Measurements from ENCODE around the gene TUBB6. TPM values are rescaled to one million over a fixed set of nuclear protein-coding genes. Genes with fewer than 3 reads are reported as not detected.

TUBB6 gene
- total and polyA plus RNA-seq, 2 of the 8 experiments (the other 6 are each of a cell fraction or from before 2014, with no cell fraction given), result 126 to 223 TPM

- no peak overlapping the region for H2AFZ ChIP-seq (ENCODE audit: low read length)
- H2BK5ac ChIP-seq (ENCODE audit: low read depth, low read length), result peak overlapping the region; percentile 27; the same call in 1 of the 2 replicates
- H3K27me3 ChIP-seq (replicated peaks in 1 of 4; ENCODE audit: control insufficient read depth in 3 of 4, extremely low read depth in 1 of 4, insufficient read depth in 3 of 4, low read length in 3 of 4), result no peaks in the 10 kb centered on the region
- no peaks in the 10 kb centered on the region for H3K9me3 ChIP-seq (ENCODE audit: insufficient read depth in 2 of 2, low read depth in 1 of 2, low read length in 1 of 2)
- H3K18ac ChIP-seq (ENCODE audit: extremely low read depth, low read length), result peak overlapping the region; percentile 42
- H2BK20ac ChIP-seq (ENCODE audit: low read length), result 0 out of 2 replicates have a peak overlapping the region, but pooled peaks have one; percentile 28
- peaks cover 15 to 41% (median 39%) of the 10 kb centered on the region in 4 experiments for H3K4me1 ChIP-seq (replicated peaks in 1 of 4; ENCODE audit: control insufficient read depth in 3 of 4, insufficient read depth in 4 of 4, low read length in 3 of 4)
- H4K8ac ChIP-seq (ENCODE audit: extremely low read depth, insufficient read depth, low read length), result no peak overlapping the region
- H2AK5ac ChIP-seq (ENCODE audit: low read depth, low read length), result 0 out of 2 replicates have a peak overlapping the region, but pooled peaks have one; percentile 5
- ChIA-PET CTCF (ENCODE audit: partially characterized antibody) (interaction anchor here (0.9 to 1.5 kb wide), 6 partner anchors 16 to 326 kb away, joined by 3 to 5 read pairs (median 3); no protein-coding TSS in a partner anchor), POLR2A (ENCODE audit: partially characterized antibody) (interaction anchor here (0.7 to 3.4 kb wide), 14 partner anchors 11 to 302 kb away, joined by 3 to 26 read pairs (median 4); partner anchors contain the start of gene TUBB6)
- H2BK15ac ChIP-seq (ENCODE audit: low read length), result no peak overlapping the region
- H3K23me2 ChIP-seq (ENCODE audit: low read depth, low read length), result no peaks in the 10 kb centered on the region
- H3K9ac ChIP-seq (replicated peaks in 1 of 4; ENCODE audit: extremely low read depth in 1 of 4, low read depth in 3 of 4, low read length in 3 of 4), result peak overlapping the region in 2 of 4 experiments; percentile 25 to 31; a peak in 2 of 7 replicates
- H2BK120ac ChIP-seq (replicated peaks; ENCODE audit: low read depth, low read length), result no peak overlapping the region
- H3K36me3 ChIP-seq (ENCODE audit: control insufficient read depth in 2 of 4, insufficient read depth in 4 of 4, low read length in 3 of 4), result peaks cover 0 to 8% (median 0%) of the 10 kb centered on the region in 4 experiments; a peak in 2 of 8 replicates
- H3K4me3 ChIP-seq (ENCODE audit: extremely low read depth in 1 of 4, insufficient read depth in 2 of 4, low read depth in 3 of 4, low read length in 4 of 4), result peak overlapping the region in 3 of 4 experiments; percentile 3 to 43 (median 6); a peak in 3 of 8 replicates
- peak overlapping the region; percentile 62; the same call in 1 of the 2 replicates for H3K27ac ChIP-seq (ENCODE audit: low read depth, low read length)
- no peaks in the 10 kb centered on the region for H3K79me1 ChIP-seq (ENCODE audit: low read depth, low read length)
- H4K5ac ChIP-seq (ENCODE audit: insufficient read length, low read depth, low read length), result peak overlapping the region; percentile 70
- DNase-seq (ENCODE audit: low read depth in 1 of 2, low spot score in 2 of 2), result no peak
- TF ChIP-seq TEAD4 (IDR thresholded peaks at IDR 0.05; ENCODE audit: low read depth, low read length) (0 out of 2 replicates have a peak, but pooled peaks have one; percentile 7), SRF (IDR thresholded peaks at IDR 0.05; ENCODE audit: low read depth, low read length) (no peak), POLR2A (IDR thresholded peaks at IDR 0.05; ENCODE audit: control extremely low read depth in 1 of 2, low read depth in 2 of 2, low read length in 2 of 2) (peak in 1 of 2 experiments; percentile 37; a peak in 1 of 3 replicates), TAF1 (IDR thresholded peaks at IDR 0.05; ENCODE audit: low read depth, low read length) (0 out of 2 replicates have a peak, but pooled peaks have one; percentile 49), CREB1 (IDR thresholded peaks at IDR 0.05) (no peak), NRF1 (IDR thresholded peaks at IDR 0.05; ENCODE audit: low read depth, low read length) (no peak), RBBP5 (IDR thresholded peaks at IDR 0.05; ENCODE audit: borderline replicate concordance, low read depth, low read length) (no peak), SIN3A (conservative IDR thresholded peaks at IDR 0.05 in 1 of 2, IDR thresholded peaks at IDR 0.05 in 1 of 2; ENCODE audit: low read depth in 1 of 2, low read length in 2 of 2) (no peak), POLR2AphosphoS5 (IDR thresholded peaks at IDR 0.05; ENCODE audit: low read depth, low read length) (no peak), TCF12 (IDR thresholded peaks at IDR 0.05; ENCODE audit: low read depth, low read length) (0 out of 2 replicates have a peak, but pooled peaks have one; percentile 81), CTBP2 (IDR thresholded peaks at IDR 0.05; ENCODE audit: borderline replicate concordance, insufficient read depth, insufficient read length, low read length) (no peak), HDAC6 (IDR thresholded peaks at IDR 0.05; ENCODE audit: low read depth, low read length) (no peak)
- peak overlapping the region; percentile 35 to 61 for H3K4me2 ChIP-seq (ENCODE audit: insufficient read depth in 1 of 2, low read depth in 2 of 2, low read length in 2 of 2)
- H4K91ac ChIP-seq (replicated peaks; ENCODE audit: insufficient read length, low read length), result peak overlapping the region; percentile 27
- H2BK12ac ChIP-seq (ENCODE audit: low read depth, low read length), result peak overlapping the region; percentile 18; the same call in 1 of the 2 replicates
- H3K79me2 ChIP-seq (ENCODE audit: control insufficient read depth in 1 of 2, insufficient read depth in 2 of 2, low read length in 2 of 2), result no peaks in the 10 kb centered on the region
- WGBS, 2 experiments (ENCODE audit: extremely low coverage in 1 of 2, insufficient coverage in 1 of 2, insufficient read length in 1 of 2, insufficient replicate concordance in 2 of 2, low coverage in 1 of 2, low lambda C conversion rate in 2 of 2, missing lambda C conversion rate in 1 of 2), result 27% methylated on average over 2 of the region's 2 CpGs; no CpG with 5 or more reads in 1 of the 2 experiments
- no peak overlapping the region for H3K4ac ChIP-seq (replicated peaks; ENCODE audit: insufficient read length, low read depth, low read length)
- peaks cover 0 to 2% of the 10 kb centered on the region in 2 experiments for H4K20me1 ChIP-seq (replicated peaks in 1 of 2; ENCODE audit: control insufficient read depth in 1 of 2, insufficient read depth in 2 of 2, low read length in 2 of 2)
- peak; percentile 71 for FAIRE-seq
- H3K56ac ChIP-seq (replicated peaks; ENCODE audit: insufficient read length, low read depth, low read length), result no peak overlapping the region
- no peak overlapping the region for H3K14ac ChIP-seq (ENCODE audit: insufficient read length)
- H3K23ac ChIP-seq (ENCODE audit: insufficient read length), result no peak overlapping the region
Measured at GRCh38 chr18:12334366-12334808, 26.3 kb downstream of the TUBB6 start.

Measured in H1 (cell line).